Fibroblast of upper back skin (primary cell): ENCODE results near the gene NOS1AP.
"Not testable (repeated sequence)": the region's sequence is repeated elsewhere in the genome, so short reads cannot be mapped to it uniquely, and the experiment has no call there.

ENCODE experiments used
- DNase-seq: peaks from one replicate; pipeline ENCODE4 v3.0.0-alpha.2; 2013

The NOS1AP gene

DNA sequence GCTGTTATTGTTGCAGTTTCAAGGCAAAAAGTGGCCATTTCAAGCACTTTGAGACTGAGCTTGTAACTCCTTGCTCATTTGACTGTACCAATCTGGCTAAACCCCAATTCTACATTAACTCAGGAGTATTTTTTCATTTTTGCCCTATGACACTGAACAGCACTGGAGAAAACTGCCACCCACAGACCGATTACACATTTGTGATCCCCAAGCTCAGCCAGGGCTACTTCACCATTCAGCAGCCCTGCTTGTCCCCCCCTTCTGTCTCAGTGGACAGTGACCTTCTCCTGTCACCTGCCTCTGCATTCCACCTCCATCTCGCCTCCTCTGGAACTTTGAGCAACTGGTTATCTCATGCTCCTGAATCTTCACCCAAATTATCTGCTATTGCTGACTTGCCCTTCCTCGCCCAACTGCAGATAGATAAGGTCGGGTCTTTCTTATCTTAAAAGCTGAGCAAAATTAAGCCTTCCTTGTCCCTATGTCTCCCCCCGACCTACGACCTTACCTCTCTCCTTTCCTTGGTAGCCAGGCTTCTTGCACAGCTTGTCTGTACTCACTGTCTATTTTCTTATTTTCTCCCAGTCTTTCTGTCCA is 281.9 kb downstream of the NOS1AP start:
- DNase-seq = no peak

DNA sequence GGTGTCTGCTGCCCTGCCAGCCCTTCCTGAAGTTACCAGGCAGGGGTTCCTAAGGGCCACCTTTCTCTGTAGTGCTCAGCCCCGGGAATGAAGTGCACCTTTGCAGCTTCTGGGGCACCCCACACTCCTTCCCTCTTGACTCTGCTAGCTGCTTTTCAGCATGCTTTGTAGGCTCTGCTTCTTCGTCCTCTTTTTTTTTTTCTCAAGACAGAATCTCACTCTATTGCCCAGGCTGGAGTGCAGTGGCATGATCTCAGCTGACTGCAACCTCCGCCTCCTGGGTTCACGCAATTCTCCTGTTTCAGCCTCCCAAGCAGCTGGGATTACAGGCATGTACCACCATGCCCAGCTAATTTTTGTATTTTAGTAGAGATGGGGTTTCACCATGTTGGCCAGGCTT is 282.4 kb downstream of the NOS1AP start:
- DNase-seq = not testable (repeated sequence)

DNA sequence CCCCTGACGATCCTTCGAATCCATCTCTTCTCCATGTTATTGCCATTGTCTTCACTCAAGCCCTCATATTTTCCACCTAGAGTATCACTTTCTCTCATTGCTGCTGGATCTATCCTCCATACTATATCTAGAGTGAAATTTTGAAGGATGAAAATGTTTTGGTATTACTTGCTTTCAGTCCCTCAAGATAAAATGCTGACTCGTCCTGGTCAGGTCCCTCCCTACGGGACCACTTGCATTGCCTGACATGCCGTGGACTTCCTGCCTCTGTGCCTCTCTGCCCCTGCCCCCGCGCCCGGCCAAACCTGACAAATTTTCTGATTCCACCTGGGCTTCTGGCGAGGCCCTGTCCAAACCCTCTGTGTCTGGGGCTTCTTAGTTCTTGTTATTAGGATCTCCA is 283.6 kb downstream of the NOS1AP start:
- DNase-seq = no peak

DNA sequence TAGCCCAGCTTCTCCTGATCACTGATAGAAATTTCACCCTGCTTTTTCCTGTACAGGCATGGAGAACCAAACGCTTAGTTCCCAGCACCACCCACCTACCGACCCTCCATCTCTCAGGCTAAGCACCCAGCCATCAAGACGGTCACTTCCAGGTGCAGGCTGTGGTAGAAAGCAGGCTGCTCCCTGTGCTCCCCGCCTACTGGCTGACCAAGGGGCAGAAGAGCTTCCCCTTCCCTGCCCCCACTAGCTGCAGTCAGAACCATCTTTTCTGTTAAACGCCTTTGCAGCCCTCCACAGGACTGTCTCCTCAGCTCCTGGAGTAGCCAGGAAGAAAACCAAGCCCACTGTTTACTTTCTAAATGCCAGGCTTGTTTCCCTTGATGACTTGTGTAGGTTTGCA is 284.2 kb downstream of the NOS1AP start:
- DNase-seq = no peak

DNA sequence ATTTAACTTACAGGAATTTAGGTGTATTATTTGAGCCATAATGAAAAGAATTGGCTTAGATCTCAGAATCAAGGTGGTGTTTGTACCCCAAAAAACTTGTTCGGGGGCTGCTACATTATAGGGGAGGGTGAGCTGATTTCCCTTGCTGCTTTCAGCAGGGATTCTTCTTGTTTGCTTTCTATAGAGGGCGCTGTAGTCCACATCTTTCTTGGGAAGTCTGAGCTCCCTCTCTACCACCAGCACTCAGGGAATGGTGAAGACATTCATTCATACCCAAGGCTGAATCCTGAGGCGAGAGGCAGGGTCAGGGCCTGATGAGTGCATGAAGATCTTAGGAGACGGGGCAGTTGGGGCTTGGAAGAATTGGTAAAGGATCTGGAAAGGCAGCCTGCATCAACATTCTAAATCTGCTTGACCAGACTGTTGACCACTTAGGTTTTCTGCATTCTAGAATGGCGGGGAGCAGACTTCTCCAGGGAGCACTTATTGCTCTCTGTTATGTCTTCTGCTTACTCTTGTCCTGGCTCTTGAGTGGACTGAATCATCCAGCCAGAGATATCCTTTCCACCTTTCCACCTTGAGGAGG is 288.3 kb downstream of the NOS1AP start:
- DNase-seq = peak; percentile 23

DNA sequence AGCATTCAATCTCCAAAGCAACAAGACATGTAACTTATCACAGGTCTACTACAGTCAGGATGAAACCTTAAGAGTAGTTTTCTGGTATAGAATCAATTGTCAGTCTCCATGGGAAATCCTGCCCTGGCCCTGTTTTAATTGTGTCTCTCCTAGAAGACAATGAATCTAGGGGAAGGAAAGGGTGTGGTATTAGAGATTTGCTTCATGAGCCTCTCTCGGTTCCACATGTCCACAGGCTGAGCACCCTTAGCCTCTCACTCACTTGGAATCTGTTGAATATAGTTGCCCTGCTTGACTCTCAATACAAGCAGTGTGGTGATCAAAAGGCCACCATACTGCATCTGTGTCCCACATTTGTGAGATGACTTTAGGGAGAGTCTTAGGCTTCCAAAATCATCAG is 289.4 kb downstream of the NOS1AP start:
- DNase-seq = no peak

DNA sequence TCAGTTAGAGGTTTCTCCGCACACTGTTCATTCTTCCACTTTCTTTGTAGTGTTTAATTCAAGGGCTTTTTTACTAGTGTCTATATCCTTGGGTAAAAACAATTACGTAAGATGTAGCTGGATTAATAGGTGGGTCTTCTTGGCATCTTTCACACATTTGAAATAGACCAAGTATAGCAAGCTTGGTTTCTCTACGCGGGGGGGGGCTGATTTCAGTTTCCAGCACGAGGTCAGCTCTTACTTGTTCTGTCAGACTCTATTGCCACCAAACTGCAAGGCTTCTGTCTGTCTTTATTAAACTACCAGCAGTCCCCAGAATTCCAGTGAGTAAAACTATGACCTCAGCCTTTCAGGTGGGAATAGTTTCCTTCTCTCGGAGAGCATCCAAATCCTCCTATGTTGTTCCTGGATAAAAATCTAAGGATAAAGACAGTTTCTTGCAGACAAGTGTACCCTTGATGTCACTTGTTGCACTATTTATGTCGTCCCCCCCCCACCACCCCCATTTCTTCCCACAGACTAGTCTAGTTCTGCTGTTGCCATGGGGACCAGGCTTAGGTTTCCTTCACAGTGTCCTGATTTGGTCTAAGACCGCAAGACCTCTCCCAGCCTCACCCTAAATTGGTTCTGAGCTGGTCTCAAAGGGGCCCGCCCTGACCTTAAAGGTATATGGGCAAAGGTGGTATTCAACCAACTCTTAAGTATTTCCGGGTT is 290.2 kb downstream of the NOS1AP start:
- no peak for DNase-seq

DNA sequence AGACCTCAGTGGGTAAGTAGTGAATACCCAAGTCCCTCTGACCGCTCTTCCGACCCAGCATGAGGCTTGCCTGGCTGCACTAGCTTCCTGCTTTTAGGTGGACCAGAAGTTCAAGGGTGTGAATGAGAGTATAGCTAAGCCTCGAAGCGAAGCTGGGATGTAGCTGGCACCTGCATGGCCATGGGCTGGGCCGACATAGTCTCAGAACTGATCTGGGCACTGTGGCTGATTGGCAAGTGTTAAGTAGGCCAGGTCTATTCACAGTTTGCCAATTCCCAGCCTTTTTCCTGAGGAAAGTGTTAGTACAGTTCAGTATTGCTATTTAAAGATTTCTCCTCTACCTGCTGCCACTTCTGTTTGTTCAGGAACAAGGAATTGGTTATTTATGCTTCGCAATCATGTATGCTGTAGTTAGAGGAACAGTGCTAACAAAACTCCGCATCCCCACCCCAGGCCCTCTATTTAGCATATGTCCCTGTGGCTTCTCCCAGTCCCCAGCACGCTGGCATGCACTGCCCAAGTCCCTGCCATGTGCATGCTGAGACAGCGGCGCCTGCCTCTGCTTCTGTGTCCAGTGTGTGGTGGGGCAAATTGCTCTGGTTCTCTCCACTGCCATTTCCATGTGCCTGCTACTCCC is 290.9 kb downstream of the NOS1AP start:
- DNase-seq = no peak

DNA sequence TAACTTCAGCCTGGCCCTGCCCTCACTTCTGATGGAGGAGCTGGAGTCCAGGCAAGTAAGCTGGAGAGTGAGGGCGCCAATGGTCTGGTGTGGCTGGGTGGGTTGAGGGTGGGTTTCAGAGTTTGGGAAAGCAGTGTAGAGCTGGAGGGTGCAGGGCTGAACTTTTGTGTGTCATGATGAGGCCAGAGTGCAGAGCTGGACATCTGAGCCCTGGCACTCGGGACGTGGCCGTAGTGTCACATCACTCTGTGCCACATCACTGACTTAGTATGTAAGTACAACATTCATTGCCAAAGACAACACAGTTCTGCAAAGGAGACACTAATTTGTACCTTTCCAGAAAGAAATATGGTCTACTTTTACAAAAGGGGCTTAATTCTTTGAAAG is 291.4 kb downstream of the NOS1AP start:
- no peak for DNase-seq

DNA sequence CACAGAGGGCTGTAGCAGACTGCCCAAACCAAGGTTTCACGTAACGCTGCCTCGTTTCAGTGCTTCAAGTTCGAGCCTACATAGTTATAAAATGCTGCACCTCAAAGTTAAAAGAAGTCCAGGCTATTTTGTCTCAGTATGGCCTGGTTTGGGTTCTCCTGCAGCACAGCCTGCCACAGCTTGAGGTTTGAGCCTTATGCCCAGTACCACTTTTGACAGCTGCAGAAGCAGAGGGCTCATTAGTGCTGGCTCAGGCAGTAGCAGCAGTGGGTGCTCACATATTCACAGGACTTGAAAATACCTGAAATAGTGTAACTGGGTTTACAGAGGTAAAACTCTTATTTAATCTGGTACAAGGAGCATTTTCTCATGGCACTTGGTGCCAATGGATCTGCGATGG is 291.9 kb downstream of the NOS1AP start:
- no peak for DNase-seq

DNA sequence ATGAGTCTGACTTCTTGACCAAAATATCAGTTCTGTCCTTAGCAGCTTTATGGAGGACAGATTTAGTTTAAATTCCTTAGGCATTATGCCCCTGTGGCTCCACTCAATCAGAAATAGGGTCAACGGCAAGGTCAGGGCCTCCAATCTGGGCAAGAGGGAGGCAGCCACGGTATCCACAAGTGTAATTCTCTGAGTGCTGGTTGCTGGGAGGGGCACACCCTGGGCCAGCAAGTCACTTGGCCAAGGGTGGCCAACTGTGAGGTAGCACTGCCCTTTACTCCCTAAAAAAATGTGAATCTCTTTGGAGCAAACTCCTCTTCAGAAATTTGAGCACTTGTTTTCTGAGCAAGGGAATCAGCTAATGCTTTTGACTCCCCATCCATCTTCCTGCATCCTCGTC is 294.3 kb downstream of the NOS1AP start:
- DNase-seq = no peak

DNA sequence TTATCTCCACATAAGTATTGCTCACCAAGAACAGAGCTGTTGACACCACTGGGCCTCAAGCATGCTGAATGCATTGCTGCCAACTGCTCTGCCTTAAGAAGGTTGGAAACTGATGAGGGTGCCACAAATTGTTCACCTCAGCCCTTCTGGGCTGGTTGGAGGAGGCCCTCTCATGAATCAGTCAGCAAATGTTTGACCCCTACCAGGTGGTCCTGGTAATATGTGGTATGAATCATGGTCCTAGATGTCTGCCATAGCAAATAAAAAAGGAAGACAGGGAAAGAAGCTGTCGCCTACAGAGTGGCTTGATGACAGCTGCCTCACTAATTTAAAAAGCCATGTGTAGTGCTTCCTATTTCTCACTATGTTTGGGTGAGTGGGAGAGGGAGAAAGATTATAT is 295.0 kb downstream of the NOS1AP start:
- peak; percentile 9 for DNase-seq

DNA sequence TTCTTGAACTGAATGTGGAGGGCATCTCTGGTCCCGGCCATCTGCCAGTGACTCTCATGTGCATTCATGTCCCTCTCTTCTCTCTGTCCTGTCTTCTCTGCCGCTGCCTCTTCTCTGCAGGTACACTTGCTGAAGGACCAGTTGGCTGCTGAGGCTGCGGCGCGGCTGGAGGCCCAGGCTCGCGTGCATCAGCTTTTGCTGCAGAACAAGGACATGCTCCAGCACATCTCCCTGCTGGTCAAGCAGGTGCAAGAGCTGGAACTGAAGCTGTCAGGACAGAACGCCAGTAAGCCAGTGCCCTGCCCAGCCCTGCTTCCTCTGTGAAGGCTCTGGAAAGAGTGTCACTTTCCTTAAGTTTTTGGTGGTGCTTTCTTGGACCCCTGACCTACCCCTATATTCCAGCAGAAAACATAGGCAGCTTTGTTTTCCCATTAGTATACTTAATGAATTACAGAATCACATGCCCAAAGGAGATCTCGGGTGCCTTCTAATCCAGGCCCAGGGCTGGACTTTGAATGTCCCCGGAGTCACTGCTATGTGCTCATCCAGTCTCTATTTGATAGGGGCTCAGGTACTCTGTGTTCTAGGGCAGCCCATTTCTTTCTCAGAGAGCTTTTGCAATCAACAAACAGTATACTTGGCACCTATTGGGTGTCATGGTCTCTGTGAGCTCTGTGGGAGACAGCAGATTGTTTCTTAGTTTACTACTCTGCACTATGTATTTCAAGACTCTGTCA is 296.0 kb downstream of the NOS1AP start:
- no peak for DNase-seq

DNA sequence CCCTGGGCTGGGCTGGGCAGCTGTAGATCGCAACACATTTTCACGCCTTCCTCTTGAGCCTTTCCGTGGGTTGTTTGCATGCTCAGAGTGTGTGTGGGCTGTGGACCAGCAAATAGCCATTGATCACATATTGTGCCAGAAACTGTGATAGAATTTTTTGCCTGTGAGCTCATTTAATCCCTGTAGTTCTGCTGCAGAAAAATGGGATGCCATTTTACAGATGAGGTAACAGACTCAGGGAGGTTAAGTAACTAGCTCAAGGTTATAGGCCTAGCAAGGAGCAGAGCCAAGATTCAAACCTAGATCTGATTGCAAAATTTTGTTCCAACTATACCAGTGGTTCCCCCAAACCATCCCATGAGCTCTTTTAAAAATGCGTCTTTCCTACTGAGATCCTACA is 296.7 kb downstream of the NOS1AP start:
- no peak for DNase-seq

DNA sequence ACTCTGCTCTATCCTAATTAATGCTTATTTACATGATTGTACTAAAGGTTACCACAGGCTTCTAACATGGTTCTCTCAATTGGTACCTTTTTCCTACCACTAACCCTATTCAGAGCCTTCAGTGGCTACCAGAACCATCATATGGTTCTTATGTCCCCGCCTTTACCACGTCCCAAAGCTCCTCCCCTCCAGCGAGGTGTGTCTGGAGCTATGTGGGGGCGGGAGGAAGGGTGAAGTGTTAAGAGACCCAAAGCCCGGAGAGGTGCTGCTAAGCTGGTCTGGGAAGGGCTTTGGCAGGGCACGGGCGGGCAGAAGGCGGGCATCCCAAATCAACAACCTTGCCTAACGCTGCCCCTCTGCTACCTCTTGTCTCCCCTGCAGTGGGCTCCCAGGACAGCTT is 297.2 kb downstream of the NOS1AP start:
- DNase-seq = no peak

DNA sequence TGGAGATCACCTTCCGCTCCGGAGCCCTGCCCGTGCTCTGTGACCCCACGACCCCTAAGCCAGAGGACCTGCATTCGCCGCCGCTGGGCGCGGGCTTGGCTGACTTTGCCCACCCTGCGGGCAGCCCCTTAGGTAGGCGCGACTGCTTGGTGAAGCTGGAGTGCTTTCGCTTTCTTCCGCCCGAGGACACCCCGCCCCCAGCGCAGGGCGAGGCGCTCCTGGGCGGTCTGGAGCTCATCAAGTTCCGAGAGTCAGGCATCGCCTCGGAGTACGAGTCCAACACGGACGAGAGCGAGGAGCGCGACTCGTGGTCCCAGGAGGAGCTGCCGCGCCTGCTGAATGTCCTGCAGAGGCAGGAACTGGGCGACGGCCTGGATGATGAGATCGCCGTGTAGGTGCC is 297.6 kb downstream of the NOS1AP start:
- no peak for DNase-seq

DNA sequence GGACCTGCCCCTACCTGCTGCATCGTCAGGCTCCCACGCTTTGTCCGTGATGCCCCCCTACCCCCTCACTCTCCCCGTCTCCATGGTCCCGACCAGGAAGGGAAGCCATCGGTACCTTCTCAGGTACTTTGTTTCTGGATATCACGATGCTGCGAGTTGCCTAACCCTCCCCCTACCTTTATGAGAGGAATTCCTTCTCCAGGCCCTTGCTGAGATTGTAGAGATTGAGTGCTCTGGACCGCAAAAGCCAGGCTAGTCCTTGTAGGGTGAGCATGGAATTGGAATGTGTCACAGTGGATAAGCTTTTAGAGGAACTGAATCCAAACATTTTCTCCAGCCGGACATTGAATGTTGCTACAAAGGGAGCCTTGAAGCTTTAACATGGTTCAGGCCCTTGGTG is 298.3 kb downstream of the NOS1AP start:
- no peak for DNase-seq

DNA sequence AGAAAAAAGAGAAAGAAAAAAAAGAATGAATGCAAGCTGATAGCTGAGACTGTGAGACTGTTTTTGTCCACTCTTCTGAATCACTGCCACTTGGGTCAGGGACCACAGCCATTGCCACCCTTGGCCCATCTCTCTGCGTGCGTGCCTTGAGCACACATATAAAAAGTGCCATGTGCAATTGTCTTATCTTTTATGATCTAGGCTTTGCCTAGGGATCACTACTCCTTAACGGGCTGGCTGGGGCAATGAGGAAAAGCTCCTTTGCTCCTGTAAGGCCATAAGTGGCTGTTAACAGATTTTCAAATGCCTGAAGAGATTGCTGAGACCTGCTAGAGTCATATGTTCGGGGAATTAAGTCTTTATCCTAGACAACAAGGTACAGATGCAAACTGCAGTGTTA is 299.0 kb downstream of the NOS1AP start:
- DNase-seq = no peak

DNA sequence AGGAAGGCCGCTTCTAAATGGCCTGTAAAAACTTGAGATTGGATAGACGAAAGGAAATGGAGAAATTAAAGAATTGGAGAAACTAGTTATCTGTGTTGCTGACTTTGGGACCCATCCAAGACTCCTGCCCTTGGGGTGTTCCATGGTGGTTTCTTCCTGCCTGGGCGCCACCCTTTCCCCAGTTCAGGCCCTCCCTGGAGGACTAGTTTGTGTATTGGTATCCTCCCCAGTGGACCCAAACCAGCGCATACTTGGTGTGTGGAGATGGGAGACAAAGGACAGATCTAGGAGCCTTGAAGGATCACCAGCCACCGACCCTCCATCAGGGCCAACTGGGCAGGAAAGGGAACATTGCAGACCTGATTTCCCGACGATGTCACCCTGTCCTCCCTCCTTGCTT is 300.1 kb downstream of the NOS1AP start:
- no peak for DNase-seq

DNA sequence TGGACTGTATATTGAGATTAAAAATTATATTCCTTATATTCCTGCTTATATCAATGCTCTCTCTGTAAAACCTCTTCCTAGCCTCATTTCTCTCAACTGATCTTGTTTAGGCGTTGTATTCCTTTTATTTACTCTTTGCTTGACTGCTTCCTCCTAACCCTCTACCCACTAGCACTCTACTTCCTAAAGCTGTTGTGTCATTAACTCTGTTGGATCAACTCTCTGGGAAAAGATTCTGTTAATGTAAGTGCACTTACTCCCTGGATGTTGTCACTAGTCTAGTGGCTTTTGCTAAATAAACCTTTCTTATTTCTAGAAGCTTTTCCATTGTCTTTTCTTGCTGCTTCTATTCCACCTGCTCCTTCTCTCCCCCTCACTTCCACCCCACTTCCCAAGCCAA is 300.7 kb downstream of the NOS1AP start:
- no peak for DNase-seq

DNA sequence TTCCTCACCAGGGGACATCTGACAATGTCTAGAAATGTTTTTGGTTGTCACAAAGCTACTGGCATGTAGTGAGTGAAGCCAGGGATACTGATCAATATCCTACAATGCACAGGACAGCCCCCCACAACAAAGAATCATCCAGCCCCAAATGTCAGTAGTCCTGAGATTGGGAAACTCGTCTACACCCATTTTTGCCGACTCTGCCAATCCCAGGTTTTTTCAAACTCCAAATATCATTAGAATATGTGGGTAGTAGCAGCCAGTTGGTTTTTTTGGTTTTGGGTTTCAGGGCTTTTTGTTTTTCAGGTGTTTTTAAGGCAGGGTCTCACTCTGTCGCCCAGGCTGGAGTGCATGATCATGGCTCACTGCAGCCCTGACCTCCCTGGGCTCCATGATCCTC is 301.2 kb downstream of the NOS1AP start:
- no peak for DNase-seq

DNA sequence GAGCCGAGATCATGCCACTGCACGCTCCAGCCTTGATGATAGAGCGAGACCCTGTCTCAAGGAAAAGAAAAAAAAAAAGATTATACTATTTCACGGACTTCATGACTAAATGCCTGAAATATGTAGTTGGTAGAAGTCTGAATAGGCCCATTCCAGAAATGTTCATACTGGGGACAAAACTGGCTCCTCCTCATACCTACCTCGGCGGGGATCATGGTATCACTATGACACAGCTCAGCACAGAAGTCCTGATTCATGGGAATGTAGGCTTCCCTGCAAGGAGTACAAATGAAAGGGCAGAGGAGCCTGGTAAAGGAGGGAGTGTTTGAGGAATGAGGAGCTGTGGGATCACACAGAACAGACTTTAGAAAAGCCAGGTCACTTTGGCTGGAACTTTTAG is 302.1 kb downstream of the NOS1AP start:
- no peak for DNase-seq
